T-cell (primary cell): ENCODE measurements around the gene MYRIP. TPM values are rescaled to one million over a fixed set of nuclear protein-coding genes. Genes with fewer than 3 reads are reported as not detected.
"Not testable (repeated sequence)": the region's sequence is repeated elsewhere in the genome, so short reads cannot be mapped to it uniquely, and the experiment has no call there.

Source experiments
- ATAC-seq, 4 experiments: fragments of 200-7000 bp in 3 of 4; fragments of 150-1000 bp in 1 of 4; cut with Tn5 transposase; replicated peaks in 1 of 4; 1 replicate in 3 of 4; 2 replicates in 1 of 4; pipeline ENCODE4 v1.10.0; 2021; ENCODE audit warnings: moderate library complexity in 3 of 4, mild to moderate bottlenecking in 2 of 4, moderate number of reproducible peaks in 1 of 4
- CTCF ChIA-PET, 2 donors: fragments of 300-600 bp; sonication (Branson Sonifier 250); formaldehyde crosslinking; loops; one replicate each; lab custom pipeline; 2022; ENCODE audit warnings: antibody characterized with exemption in 2 of 2; lab: Charles Lee
- POLR2A ChIA-PET, 2 donors: fragments of 300-600 bp; sonication (Branson Sonifier 250); formaldehyde crosslinking; loops; one replicate each; lab custom pipeline; 2022; ENCODE audit warnings: antibody characterized with exemption in 2 of 2; lab: Charles Lee
- DNase-seq, 35 experiments: peaks; one replicate each; pipeline versions ENCODE4 v3.0.0 to v3.0.0-alpha.2; 2013 to 2023
- H3K27ac ChIP-seq: one replicate; pipeline ENCODE4 v1.5.1; 2013; ENCODE audit warnings: low read length
- H3K27me3 ChIP-seq, 2 experiments: replicated peaks in 1 of 2; 1 replicate in 1 of 2; 2 replicates in 1 of 2; pipeline versions ENCODE4 v1.6.1 to v1.7.0; 2013; ENCODE audit warnings: low read length in 1 of 2, mixed read lengths in 1 of 2; ENCODE audit not compliant: control insufficient read depth in 2 of 2, insufficient read depth in 2 of 2; ENCODE audit errors: extremely low read depth in 1 of 2
- H3K36me3 ChIP-seq, 2 donors: 1 replicate in 1 of 2; 2 replicates in 1 of 2; pipeline versions ENCODE4 v1.6.1 to v1.7.0; 2013; ENCODE audit warnings: low read length in 1 of 2; ENCODE audit not compliant: control insufficient read depth in 2 of 2, insufficient read depth in 1 of 2; ENCODE audit errors: extremely low read depth in 1 of 2
- H3K4me1 ChIP-seq, 2 experiments: 1 replicate in 1 of 2; 2 replicates in 1 of 2; pipeline versions ENCODE4 v1.6.1 to v1.7.0; 2013; ENCODE audit warnings: low read length in 2 of 2, mixed read lengths in 1 of 2; ENCODE audit not compliant: insufficient read depth in 2 of 2, control insufficient read depth in 1 of 2; ENCODE audit errors: extremely low read depth in 1 of 2
- H3K4me3 ChIP-seq, 2 donors: 1 replicate in 1 of 2; 2 replicates in 1 of 2; pipeline versions ENCODE4 v1.5.1 to v1.7.0; 2013; ENCODE audit warnings: mild to moderate bottlenecking in 2 of 2, low read length in 1 of 2, moderate library complexity in 1 of 2; ENCODE audit not compliant: control insufficient read depth in 1 of 2; ENCODE audit errors: extremely low read depth in 1 of 2
- H3K9me3 ChIP-seq: 2 replicates; pipeline ENCODE4 v1.7.0; 2013
- H3K27ac Mint-ChIP-seq, 2 donors: one replicate each; pipeline ENCODE4 v1.8.0; 2020 to 2021; ENCODE audit warnings: mild to moderate bottlenecking in 2 of 2, mixed read lengths in 2 of 2
- H3K27me3 Mint-ChIP-seq, 2 donors: one replicate each; pipeline ENCODE4 v1.8.0; 2021 to 2022; ENCODE audit warnings: mixed read lengths in 2 of 2
- H3K36me3 Mint-ChIP-seq: one replicate; pipeline ENCODE4 v1.8.0; 2021; ENCODE audit warnings: mixed read lengths
- H3K4me1 Mint-ChIP-seq, 3 donors: one replicate each; pipeline ENCODE4 v1.8.0; 2020 to 2022; ENCODE audit warnings: mixed read lengths in 3 of 3, mild to moderate bottlenecking in 1 of 3
- H3K4me3 Mint-ChIP-seq, 3 donors: one replicate each; pipeline ENCODE4 v1.8.0; 2020 to 2022; ENCODE audit warnings: mild to moderate bottlenecking in 3 of 3, mixed read lengths in 3 of 3, moderate library complexity in 3 of 3
- H3K9me3 Mint-ChIP-seq, 3 donors: one replicate each; pipeline ENCODE4 v1.8.0; 2020 to 2022; ENCODE audit warnings: mixed read lengths in 3 of 3
- WGBS: methylation state at CpG from one replicate; pipeline ENCODE4 v1.1.5; 2013; ENCODE audit warnings: missing lambda C conversion rate; ENCODE audit not compliant: insufficient coverage; 5-methylcytosine and 5-hydroxymethylcytosine counted together
- total RNA-seq, 35 experiments: library from RNA in 6 of 35; stranded (reverse) in 6 of 35; fragments of 120-200 nt in 1 of 35; gene quantifications; one replicate each; pipeline versions ENCODE4 v1.2.1 to v1.2.4 and lab custom pipeline; 2013 to 2026

Gene MYRIP
- total RNA-seq, 5 donors from 2014 or later (not counting 1 experiment from before 2014, with no cell fraction given), result not detected

DNA sequence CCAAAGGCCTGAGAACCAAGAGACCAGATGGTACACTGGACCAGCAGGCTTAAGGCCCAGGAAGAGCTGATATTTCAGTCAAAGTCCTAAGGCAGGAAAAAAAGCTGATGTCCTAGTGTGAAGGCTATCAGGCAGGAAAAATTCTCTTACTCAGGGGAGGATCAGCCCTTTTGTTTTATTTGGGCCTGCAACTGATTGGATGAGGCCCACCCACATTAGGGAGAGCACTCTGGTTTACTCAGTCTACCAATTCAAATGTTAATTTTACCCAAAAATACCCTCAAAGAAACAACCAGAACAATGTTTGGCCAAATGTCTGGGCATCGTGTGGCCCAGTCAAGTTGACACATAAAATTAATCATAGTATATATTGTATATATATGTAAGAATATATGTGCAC is 24.5 kb upstream of the MYRIP start:
- Mint-ChIP-seq H3K36me3 (no peaks in the 10 kb centered on the region), H3K9me3 (no peaks in the 10 kb centered on the region), H3K4me1 (no peaks in the 10 kb centered on the region), H3K27ac (no peak overlapping the region), H3K4me3 (no peak overlapping the region), H3K27me3 (peaks cover 7 to 9% of the 10 kb centered on the region in 2 donors)
- Histone ChIP-seq H3K9me3 (no peaks in the 10 kb centered on the region), H3K36me3 (no peaks in the 10 kb centered on the region), H3K4me3 (no peak overlapping the region), H3K4me1 (no peaks in the 10 kb centered on the region), H3K27ac (no peak overlapping the region), H3K27me3 (no peaks in the 10 kb centered on the region)
- POLR2A ChIA-PET, result no interaction called here
- DNase-seq, result no peak
- CTCF ChIA-PET, result no interaction called here
- no peak for ATAC-seq
- WGBS, result no CpG with 5 or more reads among the region's 1 CpG

DNA sequence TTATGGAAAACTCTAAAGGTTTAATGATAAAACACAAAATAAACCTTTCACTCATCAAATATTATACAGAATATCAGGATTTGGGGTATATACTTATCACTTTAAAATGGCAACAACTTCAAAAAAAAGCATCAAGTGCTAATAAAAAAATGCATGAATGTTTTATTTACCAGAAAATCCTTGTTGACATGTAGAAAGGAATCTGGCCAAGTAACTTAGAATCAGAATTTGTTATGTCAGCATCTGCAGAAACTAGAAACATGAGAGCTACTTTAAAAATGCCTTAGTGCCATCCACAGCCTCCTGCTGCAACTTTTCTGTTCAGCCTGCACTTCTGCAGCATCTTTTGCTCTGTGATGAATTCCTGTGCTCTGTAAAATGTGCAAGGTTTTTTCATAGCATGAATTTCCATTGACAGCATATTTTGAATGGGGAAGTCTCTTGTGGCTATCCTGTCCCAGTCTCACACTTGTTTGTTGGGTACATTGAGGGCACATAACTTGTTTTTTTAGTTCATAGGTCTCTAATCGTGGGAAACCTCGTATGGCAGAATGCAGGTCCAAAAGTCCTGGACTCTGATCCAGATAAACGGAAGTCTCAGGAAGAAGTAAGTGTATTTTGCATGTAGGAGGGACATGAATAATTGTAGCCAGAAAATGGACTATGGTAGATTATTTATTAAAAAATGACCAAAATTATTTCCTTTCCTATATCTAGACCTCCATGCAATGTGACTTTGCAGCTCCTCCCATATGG is 21.1 kb upstream of the MYRIP start:
- peaks cover 0 to 15% of the 10 kb centered on the region in 2 donors for H3K27me3 Mint-ChIP-seq
- H3K9me3 Mint-ChIP-seq, result no peaks in the 10 kb centered on the region
- no peaks in the 10 kb centered on the region for H3K36me3 ChIP-seq
- 76% methylated on average over 2 of the region's 3 CpGs for WGBS
- H3K36me3 Mint-ChIP-seq, result no peaks in the 10 kb centered on the region
- ATAC-seq, result no peak
- ChIA-PET CTCF (no interaction called here), POLR2A (interaction anchor here in 1 of 2 donors (0.5 kb wide), 1 partner anchor 1601 kb away, joined by 3 read pairs; no protein-coding TSS in a partner anchor)
- H3K27ac Mint-ChIP-seq, result no peak overlapping the region
- H3K4me1 Mint-ChIP-seq, result no peaks in the 10 kb centered on the region
- no peak overlapping the region for H3K4me3 ChIP-seq
- H3K4me3 Mint-ChIP-seq, result no peak overlapping the region
- no peaks in the 10 kb centered on the region for H3K4me1 ChIP-seq
- H3K27ac ChIP-seq, result no peak overlapping the region
- no peaks in the 10 kb centered on the region for H3K27me3 ChIP-seq
- DNase-seq, result no peak
- no peaks in the 10 kb centered on the region for H3K9me3 ChIP-seq

DNA sequence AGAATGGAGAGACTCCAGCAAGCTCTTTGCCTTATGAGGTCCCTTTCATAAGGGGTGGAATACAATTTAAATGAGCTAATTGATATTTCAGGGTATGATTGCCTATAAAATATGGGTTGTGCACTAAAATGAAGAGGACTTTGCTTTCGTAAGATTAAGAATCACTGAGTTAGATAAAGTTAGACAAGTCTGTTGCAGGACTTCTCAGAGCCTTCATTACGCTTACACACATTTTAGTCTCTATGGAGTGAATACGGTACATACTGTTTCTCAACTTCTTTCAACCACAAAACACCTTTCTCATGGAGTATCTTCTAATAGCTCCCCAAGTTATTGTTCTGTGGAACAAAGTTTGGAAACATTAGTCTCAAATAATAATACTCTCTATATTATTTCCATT is 17.8 kb upstream of the MYRIP start:
- no CpG with 5 or more reads among the region's 3 CpGs for WGBS
- CTCF ChIA-PET, result no interaction called here
- H3K27me3 Mint-ChIP-seq, result peaks cover 0 to 21% of the 10 kb centered on the region in 2 donors

DNA sequence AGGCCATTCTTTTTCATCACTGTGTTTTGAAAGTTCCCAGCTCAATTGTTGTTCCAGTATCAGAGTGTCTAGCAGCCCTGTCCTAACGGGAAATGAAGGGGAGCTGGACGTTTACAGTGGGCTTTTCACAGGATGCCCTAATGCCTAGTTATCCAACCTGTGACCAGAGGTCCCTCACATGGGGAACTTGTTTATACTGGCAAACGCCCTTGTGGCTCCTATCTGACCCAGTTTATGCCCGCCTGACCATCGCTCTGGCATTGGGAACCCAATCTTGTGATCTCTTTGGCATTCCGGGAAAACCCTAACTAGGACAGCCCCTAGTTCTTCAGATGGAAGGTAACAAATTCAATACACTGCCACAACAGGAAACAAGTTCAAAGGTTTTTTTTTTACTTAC is 14.5 kb upstream of the MYRIP start:
- CTCF ChIA-PET, result no interaction called here
- Mint-ChIP-seq H3K36me3 (no peaks in the 10 kb centered on the region), H3K9me3 (peaks cover 0 to 6% (median 0%) of the 10 kb centered on the region in 3 donors)

More for the DNA sequence above, 17.8 kb upstream of the MYRIP start:
- POLR2A ChIA-PET, result no interaction called here
- H3K27me3 ChIP-seq, result no peaks in the 10 kb centered on the region
- DNase-seq, result no peak
- no peak overlapping the region for H3K27ac ChIP-seq
- H3K36me3 Mint-ChIP-seq, result no peaks in the 10 kb centered on the region
- H3K9me3 ChIP-seq, result no peaks in the 10 kb centered on the region
- no peaks in the 10 kb centered on the region for H3K4me1 Mint-ChIP-seq
- peaks cover 0 to 6% (median 0%) of the 10 kb centered on the region in 3 donors for H3K9me3 Mint-ChIP-seq
- H3K4me3 Mint-ChIP-seq, result no peak overlapping the region
- no peak overlapping the region for H3K27ac Mint-ChIP-seq
- no peaks in the 10 kb centered on the region for H3K36me3 ChIP-seq
- H3K4me3 ChIP-seq, result no peak overlapping the region
- ATAC-seq, result no peak
- no peaks in the 10 kb centered on the region for H3K4me1 ChIP-seq

DNA sequence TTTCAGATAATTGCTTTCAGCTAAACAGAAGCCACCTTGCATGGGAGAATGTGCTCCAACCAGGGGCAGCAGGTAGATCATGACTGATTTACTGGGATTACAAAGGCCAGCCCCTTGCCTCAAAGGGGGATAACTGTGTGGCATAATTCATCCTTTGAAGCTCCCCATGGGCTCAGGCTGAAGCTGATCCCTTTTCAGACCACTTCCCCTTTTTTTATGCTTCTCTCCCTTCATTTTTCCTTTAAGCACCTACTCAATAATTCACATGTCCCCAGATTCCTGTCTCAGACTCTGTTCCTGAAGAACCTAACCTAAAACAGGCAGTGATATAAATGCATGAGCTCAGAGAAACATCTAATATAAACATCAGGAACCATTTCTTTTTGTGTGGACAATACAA is 8.2 kb upstream of the MYRIP start:
- Histone ChIP-seq H3K4me1 (no peaks in the 10 kb centered on the region), H3K4me3 (no peak overlapping the region), H3K27ac (no peak overlapping the region), H3K27me3 (peaks cover 0 to 3% of the 10 kb centered on the region in 2 experiments), H3K9me3 (no peaks in the 10 kb centered on the region), H3K36me3 (no peaks in the 10 kb centered on the region)
- DNase-seq, result no peak
- ChIA-PET CTCF (no interaction called here), POLR2A (no interaction called here)
- Mint-ChIP-seq H3K4me1 (no peaks in the 10 kb centered on the region), H3K27ac (no peak overlapping the region), H3K36me3 (no peaks in the 10 kb centered on the region), H3K27me3 (peaks cover 12 to 35% of the 10 kb centered on the region in 2 donors), H3K9me3 (peaks cover 0 to 15% (median 14%) of the 10 kb centered on the region in 3 donors), H3K4me3 (no peak overlapping the region)
- ATAC-seq, result no peak

More for the DNA sequence above, 14.5 kb upstream of the MYRIP start:
- no peak overlapping the region for H3K4me3 Mint-ChIP-seq
- no peaks in the 10 kb centered on the region for H3K36me3 ChIP-seq
- H3K4me1 ChIP-seq, result no peaks in the 10 kb centered on the region
- no peak overlapping the region for H3K4me3 ChIP-seq
- WGBS, result 78% methylated on average over 4 of the region's 6 CpGs
- POLR2A ChIA-PET, result no interaction called here
- H3K27me3 Mint-ChIP-seq, result peaks cover 0 to 26% of the 10 kb centered on the region in 2 donors
- H3K4me1 Mint-ChIP-seq, result no peaks in the 10 kb centered on the region
- no peak overlapping the region for H3K27ac ChIP-seq
- no peak for DNase-seq
- ATAC-seq, result no peak
- no peak overlapping the region for H3K27ac Mint-ChIP-seq
- no peaks in the 10 kb centered on the region for H3K27me3 ChIP-seq
- H3K9me3 ChIP-seq, result no peaks in the 10 kb centered on the region

DNA sequence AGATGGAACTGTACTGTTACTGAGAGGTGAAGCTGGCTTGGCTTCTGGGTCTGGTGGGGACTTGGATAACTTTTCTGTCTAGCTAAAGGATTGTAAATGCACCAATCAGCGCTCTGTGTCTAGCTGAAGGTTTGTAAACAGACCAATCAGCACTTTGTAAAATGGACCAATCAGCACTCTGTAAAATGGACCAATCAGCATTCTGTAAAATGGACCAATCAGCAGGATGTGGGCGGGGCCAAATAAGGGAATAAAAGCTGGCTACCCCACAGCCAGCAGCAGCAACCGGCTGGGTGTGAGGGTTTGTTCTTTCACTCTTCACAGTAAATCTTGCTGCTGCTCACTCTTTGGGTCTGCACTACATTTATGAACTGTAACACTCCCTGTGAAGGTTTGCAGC is 6.9 kb upstream of the MYRIP start:
- POLR2A ChIA-PET, H3K4me3 Mint-ChIP-seq, H3K27ac Mint-ChIP-seq, H3K27me3 ChIP-seq, ATAC-seq, H3K4me1 ChIP-seq, H3K36me3 Mint-ChIP-seq, H3K36me3 ChIP-seq, CTCF ChIA-PET, H3K4me3 ChIP-seq, DNase-seq, H3K9me3 ChIP-seq, H3K27ac ChIP-seq, H3K4me1 Mint-ChIP-seq: not testable (repeated sequence)
- peaks cover 0 to 14% (median 12%) of the 10 kb centered on the region in 3 donors for H3K9me3 Mint-ChIP-seq
- 70% methylated on average over 2 of the region's 3 CpGs for WGBS
- H3K27me3 Mint-ChIP-seq, result peaks cover 20 to 43% of the 10 kb centered on the region in 2 donors
